ENCODE measurements around the gene CPED1.
"Not testable (repeated sequence)": the region's sequence is repeated elsewhere in the genome, so short reads cannot be mapped to it uniquely, and the experiment has no call there.

CPED1 gene

GRCh38 chr7:121041516-121042148 lies 53.1 kb downstream of the CPED1 start:
- no peak for DNase-seq (ENCODE audit: low read depth)

DNA sequence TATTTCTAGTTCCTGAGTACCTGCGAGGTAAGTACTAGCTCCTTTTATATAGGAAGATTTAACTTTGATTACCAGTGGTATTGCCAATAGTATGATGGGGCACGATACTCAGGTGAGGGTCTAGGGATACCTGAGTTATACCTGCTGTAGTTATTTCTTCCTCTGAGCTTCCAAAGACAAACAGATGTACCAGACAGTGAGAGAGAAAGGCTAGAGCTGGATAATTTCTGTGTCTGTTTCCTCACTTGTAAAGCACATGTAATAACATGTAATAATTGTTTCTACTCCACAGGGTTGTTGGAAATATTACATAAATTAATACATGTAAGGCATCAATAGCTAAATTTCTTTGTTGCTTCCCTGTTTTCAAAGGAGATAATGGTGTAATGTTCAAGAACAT lies 53.7 kb downstream of the CPED1 start:
- no peak for DNase-seq (ENCODE audit: low read depth)

- DNase-seq (ENCODE audit: low read depth): no peak
Observed at GRCh38 chr7:121042899-121043298, 54.4 kb downstream of the CPED1 start.

DNA sequence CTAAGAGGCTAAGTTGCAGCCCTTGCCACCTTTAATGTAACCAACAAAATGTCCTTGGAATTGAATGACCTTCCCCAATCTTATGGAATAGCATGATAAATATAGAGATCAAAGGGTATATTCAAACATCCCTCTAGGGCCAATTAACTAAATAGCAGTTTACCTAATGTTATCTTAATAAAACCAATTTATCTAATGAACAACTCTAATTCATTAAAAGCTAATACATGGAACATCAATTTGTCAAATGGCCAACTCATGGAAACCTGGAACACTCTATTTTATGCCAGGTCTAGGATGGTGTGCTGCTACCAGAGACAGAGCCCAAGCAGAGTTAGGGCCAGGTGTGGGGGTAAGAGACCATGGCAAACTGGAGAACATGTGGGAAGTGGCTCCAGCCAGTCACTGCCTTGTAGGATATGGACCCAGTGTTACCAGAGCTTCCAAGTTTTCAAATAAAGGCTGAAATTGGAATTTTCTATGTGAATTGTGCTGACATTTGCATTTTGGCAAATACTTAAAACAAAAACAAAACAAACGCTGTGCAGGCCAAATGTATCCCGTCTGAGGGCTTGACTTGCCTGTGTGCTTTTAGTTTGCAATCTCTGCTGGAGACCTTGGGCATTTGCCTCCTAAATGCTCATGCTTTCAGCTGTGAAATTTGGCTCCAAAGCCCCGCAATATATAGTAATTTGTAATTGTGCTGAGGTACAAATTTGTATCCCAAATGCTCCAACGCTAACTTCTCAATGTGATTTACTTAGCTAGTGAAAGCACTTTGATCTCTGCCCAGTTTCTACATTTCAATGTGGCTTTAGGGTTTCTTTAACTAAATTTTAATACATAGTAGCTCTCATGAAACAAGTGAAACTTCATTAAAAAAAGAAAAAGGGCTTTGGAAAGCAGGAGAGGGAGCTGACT lies 55.1 kb downstream of the CPED1 start:
- DNase-seq (ENCODE audit: low read depth): no peak

GRCh38 chr7:121045090-121045489 lies 56.6 kb downstream of the CPED1 start:
- DNase-seq (ENCODE audit: low read depth): no peak

DNA sequence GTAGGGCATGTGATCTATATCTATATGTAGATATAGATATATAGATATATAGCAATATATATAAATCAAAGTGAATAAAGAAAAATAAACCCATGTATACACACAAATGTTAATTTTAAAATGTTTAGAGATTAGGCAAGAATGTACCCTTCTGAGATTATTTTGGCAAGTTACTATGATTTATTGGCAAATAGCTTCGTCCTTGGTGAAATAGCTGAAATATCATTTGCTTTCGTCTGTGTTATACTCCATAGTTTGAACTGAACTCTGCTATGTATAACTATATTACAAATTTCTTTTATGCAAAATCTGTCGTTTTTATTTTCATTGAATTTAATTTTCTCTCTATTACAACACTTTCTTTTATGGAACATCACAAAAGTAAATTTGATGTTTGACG lies 57.5 kb downstream of the CPED1 start:
- DNase-seq (ENCODE audit: low read depth): no peak

DNA sequence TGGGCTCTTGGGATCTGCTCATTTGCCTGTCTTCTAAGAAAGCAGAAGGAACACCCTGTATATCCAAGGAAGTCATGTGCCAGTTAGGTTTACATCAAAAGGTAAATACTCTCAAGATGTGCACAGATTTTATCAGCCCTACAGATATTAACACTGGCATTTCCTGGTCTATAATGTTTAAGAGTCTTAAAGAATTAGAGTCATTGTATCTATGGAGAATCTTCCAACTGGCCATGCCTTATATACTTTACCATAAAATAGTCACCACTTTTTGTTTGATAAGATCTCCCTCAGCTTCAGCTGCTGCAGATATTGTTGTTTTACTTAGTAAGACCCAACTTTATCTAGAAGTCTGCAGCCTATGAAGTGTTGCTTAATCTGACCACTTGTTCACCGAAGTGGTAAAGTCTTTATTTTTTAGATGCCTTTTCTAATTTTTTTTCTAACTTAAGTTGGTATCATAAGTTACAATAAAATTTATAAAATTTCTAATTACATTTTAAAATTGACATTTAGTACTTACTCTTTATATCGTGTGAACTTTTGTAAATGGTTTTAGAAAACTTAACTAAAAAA lies 58.5 kb downstream of the CPED1 start:
- DNase-seq (ENCODE audit: low read depth): no peak

GRCh38 chr7:121048195-121048594 lies 59.7 kb downstream of the CPED1 start:
- no peak for DNase-seq (ENCODE audit: low read depth)

DNA sequence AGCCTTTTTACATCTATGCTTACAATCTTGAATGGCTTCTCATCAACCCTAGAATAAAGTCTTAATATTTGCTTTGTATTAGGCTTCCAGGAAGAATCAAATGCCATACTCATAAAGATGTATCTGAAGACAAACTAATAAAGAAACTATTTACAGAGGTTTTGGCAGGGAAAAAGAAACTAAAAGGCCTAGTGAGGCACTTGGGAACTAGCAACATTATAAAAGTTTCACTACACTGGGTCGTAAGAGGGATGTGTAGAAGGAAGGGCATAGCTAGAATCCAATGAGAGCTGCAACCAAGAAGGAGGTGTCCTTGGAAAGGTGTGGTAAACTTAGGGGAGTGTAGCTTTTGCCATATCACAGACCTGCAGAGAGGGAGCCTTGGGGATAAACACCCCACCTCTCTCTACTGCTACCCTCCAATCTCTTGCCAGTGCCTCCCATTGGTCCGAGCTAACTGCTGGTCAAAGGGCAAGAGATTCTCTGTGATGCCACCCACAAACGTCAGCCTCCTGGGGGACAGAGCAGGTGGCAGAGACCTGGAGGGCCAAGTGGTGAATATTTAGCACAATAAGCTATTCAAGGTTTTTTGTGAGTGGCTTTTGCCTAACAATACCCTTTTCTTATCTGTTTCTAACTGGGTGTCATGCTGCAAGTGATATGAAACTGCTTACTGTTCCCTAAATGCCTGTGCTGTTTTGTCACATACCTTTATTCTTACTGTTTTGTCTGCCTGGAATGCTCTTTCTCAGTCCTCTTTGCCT lies 60.7 kb downstream of the CPED1 start:
- DNase-seq (ENCODE audit: low read depth): no peak

GRCh38 chr7:121049897-121050296 lies 61.4 kb downstream of the CPED1 start:
- no peak for DNase-seq (ENCODE audit: low read depth)

GRCh38 chr7:121053219-121053618 lies 64.7 kb downstream of the CPED1 start:
- no peak for DNase-seq (ENCODE audit: low read depth)

DNA sequence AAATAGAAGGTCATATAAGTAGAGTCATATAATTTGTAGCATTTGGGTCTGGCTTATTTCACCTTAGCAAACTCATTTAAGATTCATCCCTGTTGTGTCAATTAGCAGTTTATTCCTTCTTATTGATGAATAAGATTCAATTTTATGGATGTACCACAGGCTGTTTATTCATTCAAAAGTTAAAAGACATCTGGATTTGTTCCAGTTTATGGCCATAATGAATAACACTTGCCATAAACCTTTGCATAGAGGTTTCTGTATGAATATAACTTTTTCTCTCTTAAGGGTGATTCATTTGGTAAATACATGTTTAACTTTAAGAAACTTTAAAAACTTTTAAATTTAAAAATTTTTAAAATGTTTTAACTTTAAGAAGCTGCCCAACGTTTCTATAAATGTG lies 66.4 kb downstream of the CPED1 start:
- DNase-seq (ENCODE audit: low read depth): no peak

DNA sequence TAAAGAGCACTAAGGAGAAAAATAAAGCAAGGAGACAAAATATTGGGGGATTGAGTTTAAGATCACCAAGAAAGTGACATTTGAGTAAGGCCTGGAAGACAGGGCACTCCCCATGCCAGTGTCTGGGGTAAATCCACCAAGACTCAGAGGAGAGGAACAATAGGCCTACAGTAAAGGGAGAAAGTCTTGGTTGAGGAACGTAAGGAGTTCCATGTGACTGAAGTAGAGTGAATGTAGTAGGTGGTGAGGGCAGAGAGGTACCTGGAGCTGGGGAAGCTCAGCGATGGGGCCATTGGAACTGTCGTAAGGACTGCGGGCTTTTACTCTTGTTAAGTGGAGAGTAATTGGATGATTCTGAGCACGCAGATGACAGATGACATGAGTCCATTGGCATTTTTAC lies 69.4 kb downstream of the CPED1 start:
- DNase-seq (ENCODE audit: low read depth): no peak

DNA sequence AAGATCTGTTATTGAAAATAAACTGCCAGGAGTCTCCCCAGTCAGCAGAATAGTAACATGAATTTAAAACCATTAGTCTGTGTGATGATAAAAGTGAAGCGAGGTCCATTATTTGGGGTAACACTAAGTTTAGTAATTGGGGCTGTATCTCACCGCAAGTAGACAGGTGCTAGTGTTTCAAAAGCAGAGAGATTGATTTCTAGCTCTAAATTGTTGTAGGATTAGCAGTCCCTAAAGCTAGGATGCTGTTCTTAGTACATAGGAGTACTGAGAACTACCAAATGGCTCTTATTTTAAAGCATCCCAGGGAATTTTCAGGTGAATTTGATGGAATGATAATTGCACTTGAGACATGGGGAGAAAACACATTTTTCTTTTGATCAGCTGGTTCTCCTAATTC lies 70.5 kb downstream of the CPED1 start:
- DNase-seq (ENCODE audit: low read depth): no peak

- DNase-seq (ENCODE audit: low read depth): not testable (repeated sequence)
Observed at GRCh38 chr7:121059979-121060509, 71.5 kb downstream of the CPED1 start.

DNA sequence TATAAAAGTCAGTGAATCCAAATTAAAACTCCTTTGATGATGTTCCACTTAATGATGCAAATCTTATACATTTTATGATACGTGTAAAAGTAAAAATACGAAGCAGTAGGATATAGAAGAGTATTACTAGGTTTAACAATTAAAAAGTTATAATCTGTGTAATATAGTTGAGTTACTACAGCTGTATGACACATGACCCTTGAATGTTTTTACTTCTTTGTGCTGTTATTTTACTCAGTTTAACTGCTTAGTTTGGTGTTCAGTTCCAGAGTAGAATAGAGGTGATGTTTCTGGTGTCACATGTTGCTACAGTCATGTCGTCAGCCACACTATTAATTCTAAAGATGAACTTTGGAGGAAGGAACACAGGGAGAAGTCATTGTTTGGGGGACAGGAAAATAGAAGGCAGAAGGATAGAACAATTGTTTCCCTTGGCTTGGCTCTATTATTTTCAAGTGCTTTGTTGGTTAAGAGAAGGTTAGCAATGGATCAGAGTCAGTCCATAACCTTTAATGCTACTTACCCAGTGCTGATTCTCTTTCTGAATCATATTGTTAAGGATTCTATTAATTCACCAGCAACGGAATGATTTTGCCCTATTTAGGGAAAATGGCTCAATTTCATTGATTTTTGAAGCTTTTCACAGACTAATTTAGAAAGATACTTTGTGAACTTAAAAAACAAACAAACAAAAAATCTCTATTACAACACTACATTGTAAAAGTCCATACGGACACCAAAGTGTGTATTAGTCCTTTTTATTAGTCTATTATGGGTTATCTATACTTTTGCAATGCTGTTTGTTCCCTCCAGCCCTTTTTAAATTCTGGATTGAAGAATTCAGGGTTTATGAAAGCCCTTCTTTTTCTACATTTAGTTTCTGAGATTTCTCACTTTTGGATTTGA lies 73.4 kb downstream of the CPED1 start:
- no peak for DNase-seq (ENCODE audit: low read depth)

DNA sequence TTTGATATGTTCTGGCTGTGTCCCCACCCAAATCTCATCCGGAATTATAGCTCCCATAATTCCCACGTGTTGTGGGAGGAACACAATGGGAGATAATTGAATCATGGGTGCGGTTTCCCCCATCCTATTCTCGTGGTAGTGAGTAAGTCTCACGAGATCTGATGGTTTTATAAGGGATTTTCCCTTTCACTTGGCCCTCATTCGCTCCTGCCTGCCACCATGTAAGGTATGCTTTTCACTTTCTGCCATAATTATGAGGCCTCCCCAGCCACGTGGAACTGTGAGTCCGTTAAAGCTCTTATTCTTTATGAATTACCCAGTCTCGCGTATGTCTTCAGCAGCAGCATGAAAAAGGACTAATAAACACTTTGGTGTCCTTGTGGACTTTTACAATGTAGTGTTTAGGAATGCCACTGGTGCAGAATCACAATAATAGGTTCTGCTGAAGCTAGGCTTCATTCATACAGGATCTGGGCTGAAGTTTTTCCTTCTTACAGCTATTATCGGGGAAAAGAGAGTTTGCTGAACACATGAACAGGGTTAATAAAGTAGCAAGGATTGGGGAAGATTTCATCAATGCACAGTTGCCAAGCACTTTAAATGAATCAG lies 74.3 kb downstream of the CPED1 start:
- no peak for DNase-seq (ENCODE audit: low read depth)

DNA sequence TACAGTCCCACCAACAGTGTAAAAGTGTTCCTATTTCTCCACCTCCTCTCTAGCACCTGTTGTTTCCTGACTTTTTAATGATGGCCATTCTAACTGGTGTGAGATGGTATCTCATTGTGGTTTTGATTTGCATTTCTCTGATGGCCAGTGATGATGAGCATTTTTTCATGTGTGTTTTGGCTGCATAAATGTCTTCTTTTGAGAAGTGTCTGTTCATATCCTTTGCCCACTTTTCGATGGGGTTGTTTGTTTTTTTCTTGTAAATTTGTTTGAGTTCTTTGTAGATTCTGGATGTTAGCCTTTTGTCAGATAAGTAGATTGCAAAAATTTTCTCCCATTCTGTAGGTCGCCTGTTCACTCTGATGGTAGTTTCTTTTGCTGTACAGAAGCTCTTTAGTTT lies 79.2 kb downstream of the CPED1 start:
- not testable (repeated sequence) for DNase-seq (ENCODE audit: low read depth)

GRCh38 chr7:121069346-121070100 lies 81.0 kb downstream of the CPED1 start:
- no peak for DNase-seq (ENCODE audit: low read depth)

DNA sequence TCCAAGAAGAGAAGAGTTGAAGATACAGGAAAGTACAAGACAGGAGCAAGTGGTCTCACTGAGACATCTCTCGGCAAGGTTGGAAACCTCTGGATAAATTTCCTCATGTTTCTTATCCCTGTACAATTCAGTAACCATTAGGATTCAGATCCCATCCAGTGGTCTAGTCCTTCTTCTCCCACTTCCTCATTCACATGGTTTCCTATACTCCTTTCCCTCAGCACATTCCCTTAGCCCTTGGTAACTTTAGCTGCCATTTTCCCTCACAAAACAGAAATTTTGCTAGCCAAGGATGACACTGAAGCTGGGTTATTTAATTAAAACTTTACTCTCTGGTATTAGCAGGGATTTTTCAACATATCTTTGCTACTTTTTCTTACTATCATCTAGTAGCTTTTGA lies 82.6 kb downstream of the CPED1 start:
- no peak for DNase-seq (ENCODE audit: low read depth)
